ENCODE measurements around the gene PLCB3. TPM values are rescaled to one million over a fixed set of nuclear protein-coding genes. Genes with fewer than 3 reads are reported as not detected.

Gene PLCB3
- total RNA-seq, 2 experiments from 2014 or later = 19.7 TPM

- DNase-seq (peak; percentile 94), ATAC-seq (peak; percentile 52)
- CTCF ChIA-PET = interaction anchor here (0.8 to 5.9 kb wide), 6 partner anchors 10 to 74 kb away, joined by 3 to 40 read pairs (median 5); partner anchors contain the start of genes CATSPERZ and FERMT3
- POLR2A ChIA-PET = interaction anchor here (0.6 to 2.7 kb wide), 6 partner anchors 10 to 1639 kb away, joined by 3 to 14 read pairs (median 4); partner anchors contain the start of genes FERMT3, FKBP2 and TUT1
- no peaks in the 10 kb centered on the region for H3K27me3 Mint-ChIP-seq (ENCODE audit: low read depth)
- H3K4me3 Mint-ChIP-seq = peak within 1 kb of the TSS; percentile 87
- peaks cover 24% of the 10 kb centered on the region for H3K36me3 Mint-ChIP-seq (ENCODE audit: low read depth)
- peaks cover 59% of the 10 kb centered on the region for H3K4me1 Mint-ChIP-seq (ENCODE audit: low read depth)
- no peaks in the 10 kb centered on the region for H3K9me3 Mint-ChIP-seq (ENCODE audit: insufficient read depth)
- H3K27ac Mint-ChIP-seq = peak within 1 kb of the TSS; percentile 91
These were observed 21.0 kb upstream of the PLCB3 start, which contains the start of gene DNAJC4 for GRCh38 chr11:64230171-64230984. DNAJC4 (plus strand) TSS chr11:64230548; CDS start chr11:64230855, 307 bp downstream.

- Mint-ChIP-seq H3K36me3 (ENCODE audit: low read depth) (peaks cover 26% of the 10 kb centered on the region), H3K4me3 (peak overlapping the region; percentile 87), H3K9me3 (ENCODE audit: insufficient read depth) (no peaks in the 10 kb centered on the region), H3K4me1 (ENCODE audit: low read depth) (peaks cover 63% of the 10 kb centered on the region), H3K27me3 (ENCODE audit: low read depth) (no peaks in the 10 kb centered on the region), H3K27ac (peak overlapping the region; percentile 91)
- ChIA-PET POLR2A (interaction anchor here (1.0 to 2.7 kb wide), 3 partner anchors 9 to 24 kb away, joined by 3 to 14 read pairs (median 4); partner anchors contain the start of genes FERMT3 and FKBP2), CTCF (interaction anchor here (1.0 to 5.9 kb wide), 7 partner anchors 9 to 74 kb away, joined by 3 to 40 read pairs (median 3); partner anchors contain the start of genes FERMT3 and FKBP2)
- DNase-seq = no peak
- ATAC-seq = no peak
These were observed 20.4 kb upstream of the PLCB3 start for GRCh38 chr11:64230985-64231365.

- CTCF ChIA-PET = interaction anchor here (0.9 to 5.9 kb wide), 6 partner anchors 10 to 1150 kb away, joined by 3 to 40 read pairs (median 3); partner anchors contain the start of genes FERMT3 and FKBP2
- H3K27me3 Mint-ChIP-seq (ENCODE audit: low read depth) = no peaks in the 10 kb centered on the region
- H3K4me3 Mint-ChIP-seq = peak overlapping the region; percentile 87
- DNase-seq (no peak), ATAC-seq (no peak)
- no peaks in the 10 kb centered on the region for H3K9me3 Mint-ChIP-seq (ENCODE audit: insufficient read depth)
- POLR2A ChIA-PET = interaction anchor here (1.0 to 2.7 kb wide), 3 partner anchors 8 to 86 kb away, joined by 3 to 14 read pairs (median 6); partner anchors contain the start of genes FERMT3, PRDX5 and TRMT112
- H3K4me1 Mint-ChIP-seq (ENCODE audit: low read depth) = peaks cover 65% of the 10 kb centered on the region
- H3K36me3 Mint-ChIP-seq (ENCODE audit: low read depth) = peaks cover 26% of the 10 kb centered on the region
- H3K27ac Mint-ChIP-seq = peak overlapping the region; percentile 91
These were observed 19.8 kb upstream of the PLCB3 start for GRCh38 chr11:64231546-64231945.

- H3K36me3 Mint-ChIP-seq (ENCODE audit: low read depth) = peaks cover 28% of the 10 kb centered on the region
- peak overlapping the region; percentile 91 for H3K27ac Mint-ChIP-seq
- H3K4me3 Mint-ChIP-seq = peak overlapping the region; percentile 87
- DNase-seq = no peak
- H3K27me3 Mint-ChIP-seq (ENCODE audit: low read depth) = no peaks in the 10 kb centered on the region
- ChIA-PET CTCF (interaction anchor here (0.8 to 5.9 kb wide), 7 partner anchors 9 to 1150 kb away, joined by 3 to 40 read pairs (median 3); partner anchors contain the start of genes FERMT3 and FKBP2), POLR2A (interaction anchor here (0.6 to 2.1 kb wide), 10 partner anchors 7 to 859 kb away, joined by 3 to 12 read pairs (median 4); partner anchors contain the start of genes FERMT3, FKBP2, PRDX5 and TRMT112)
- H3K4me1 Mint-ChIP-seq (ENCODE audit: low read depth) = peaks cover 59% of the 10 kb centered on the region
- H3K9me3 Mint-ChIP-seq (ENCODE audit: insufficient read depth) = no peaks in the 10 kb centered on the region
- ATAC-seq = no peak
These were observed 19.0 kb upstream of the PLCB3 start for GRCh38 chr11:64232182-64232966.

GRCh38 chr11:64232967-64233315 is 18.4 kb upstream of the PLCB3 start:
- no peaks in the 10 kb centered on the region for H3K27me3 Mint-ChIP-seq (ENCODE audit: low read depth)
- POLR2A ChIA-PET = interaction anchor here (0.6 to 2.1 kb wide), 10 partner anchors 8 to 858 kb away, joined by 3 to 12 read pairs (median 4); partner anchors contain the start of genes FERMT3, FKBP2, PRDX5 and TRMT112
- DNase-seq (no peak), ATAC-seq (no peak)
- H3K4me1 Mint-ChIP-seq (ENCODE audit: low read depth) = peaks cover 53% of the 10 kb centered on the region
- H3K27ac Mint-ChIP-seq = no peak overlapping the region
- CTCF ChIA-PET = interaction anchor here (0.8 to 5.9 kb wide), 4 partner anchors 10 to 72 kb away, joined by 3 to 40 read pairs (median 3); partner anchors contain the start of gene FERMT3
- no peaks in the 10 kb centered on the region for H3K9me3 Mint-ChIP-seq (ENCODE audit: insufficient read depth)
- H3K4me3 Mint-ChIP-seq = peak overlapping the region; percentile 31
- peaks cover 30% of the 10 kb centered on the region for H3K36me3 Mint-ChIP-seq (ENCODE audit: low read depth)

- peak; percentile 50 for ATAC-seq
- POLR2A ChIA-PET = interaction anchor here (2.1 kb wide), 1 partner anchor 27 kb away, joined by 12 read pairs; the partner anchor contains the start of gene FERMT3
- peaks cover 38% of the 10 kb centered on the region for H3K36me3 Mint-ChIP-seq (ENCODE audit: low read depth)
- DNase-seq = peak; percentile 75
- H3K4me1 Mint-ChIP-seq (ENCODE audit: low read depth) = peaks cover 48% of the 10 kb centered on the region
- peak within 1 kb of the TSS; percentile 81 for H3K27ac Mint-ChIP-seq
- no peaks in the 10 kb centered on the region for H3K9me3 Mint-ChIP-seq (ENCODE audit: insufficient read depth)
- no peaks in the 10 kb centered on the region for H3K27me3 Mint-ChIP-seq (ENCODE audit: low read depth)
- H3K4me3 Mint-ChIP-seq = peak within 1 kb of the TSS; percentile 91
- CTCF ChIA-PET = interaction anchor here (1.5 to 5.9 kb wide), 2 partner anchors 9 to 28 kb away, joined by 3 to 40 read pairs; partner anchors contain the start of gene FERMT3
These were observed 17.3 kb upstream of the PLCB3 start, which contains the start of gene VEGFB for GRCh38 chr11:64233913-64234586. VEGFB (plus strand) TSS chr11:64234584; CDS start chr11:64234834, 250 bp downstream.

GRCh38 chr11:64234647-64235379 is 16.5 kb upstream of the PLCB3 start:
- Mint-ChIP-seq H3K27me3 (ENCODE audit: low read depth) (no peaks in the 10 kb centered on the region), H3K27ac (peak overlapping the region; percentile 81), H3K9me3 (ENCODE audit: insufficient read depth) (no peaks in the 10 kb centered on the region), H3K4me1 (ENCODE audit: low read depth) (peaks cover 45% of the 10 kb centered on the region), H3K36me3 (ENCODE audit: low read depth) (peaks cover 33% of the 10 kb centered on the region), H3K4me3 (peak overlapping the region; percentile 91)
- ATAC-seq (peak; percentile 52), DNase-seq (peak; percentile 62)
- POLR2A ChIA-PET = interaction anchor here (1.2 kb wide), 1 partner anchor 27 kb away, joined by 4 read pairs; no protein-coding TSS in a partner anchor
- CTCF ChIA-PET = interaction anchor here (1.9 kb wide), 1 partner anchor 8 kb away, joined by 6 read pairs; the partner anchor contains the start of genes NUDT22 and TRPT1

- Mint-ChIP-seq H3K4me1 (ENCODE audit: low read depth) (peaks cover 50% of the 10 kb centered on the region), H3K9me3 (ENCODE audit: insufficient read depth) (no peaks in the 10 kb centered on the region), H3K27me3 (ENCODE audit: low read depth) (no peaks in the 10 kb centered on the region), H3K27ac (peak overlapping the region; percentile 81), H3K4me3 (peak overlapping the region; percentile 91), H3K36me3 (ENCODE audit: low read depth) (peaks cover 34% of the 10 kb centered on the region)
- DNase-seq = no peak
- CTCF ChIA-PET = interaction anchor here (0.6 to 1.9 kb wide), 4 partner anchors 9 to 69 kb away, joined by 3 to 6 read pairs (median 4); partner anchors contain the start of genes NUDT22 and TRPT1
- ATAC-seq = no peak
- POLR2A ChIA-PET = interaction anchor here (1.0 to 1.2 kb wide), 2 partner anchors 9 to 28 kb away, joined by 4 read pairs; partner anchors contain the start of genes NUDT22 and TRPT1
These were observed 15.7 kb upstream of the PLCB3 start for GRCh38 chr11:64235437-64236161.

GRCh38 chr11:64237484-64237951 is 13.8 kb upstream of the PLCB3 start:
- POLR2A ChIA-PET = interaction anchor here (0.6 to 1.5 kb wide), 5 partner anchors 9 to 103 kb away, joined by 3 to 6 read pairs (median 3); partner anchors contain the start of genes FERMT3, PPP1R14B and STIP1
- no peaks in the 10 kb centered on the region for H3K9me3 Mint-ChIP-seq (ENCODE audit: insufficient read depth)
- no peak for ATAC-seq
- no peak for DNase-seq
- H3K4me1 Mint-ChIP-seq (ENCODE audit: low read depth) = peaks cover 39% of the 10 kb centered on the region
- H3K36me3 Mint-ChIP-seq (ENCODE audit: low read depth) = peaks cover 33% of the 10 kb centered on the region
- CTCF ChIA-PET = interaction anchor here (0.9 to 2.8 kb wide), 3 partner anchors 31 to 67 kb away, joined by 3 to 9 read pairs (median 5); partner anchors contain the start of gene FERMT3
- no peaks in the 10 kb centered on the region for H3K27me3 Mint-ChIP-seq (ENCODE audit: low read depth)
- H3K4me3 Mint-ChIP-seq = no peak overlapping the region
- no peak overlapping the region for H3K27ac Mint-ChIP-seq
